Stimulated activated naive CD8-positive, alpha-beta T cell treated with anti-CD3 and anti-CD28 coated beads, Interleukin-15, Interleukin-2, amounts not matched to agents 100 ng/mL and 50 ng/mL, for 24 hours (primary cell): ENCODE measurements around the gene MBD3L3.
"Not testable (repeated sequence)": the region's sequence is repeated elsewhere in the genome, so short reads cannot be mapped to it uniquely, and the experiment has no call there.

Experiments used
- H3K27ac Mint-ChIP-seq: one replicate; pipeline ENCODE4 v1.8.0; 2021; ENCODE audit warnings: mild to moderate bottlenecking, mixed read lengths
- H3K27me3 Mint-ChIP-seq: one replicate; pipeline ENCODE4 v1.8.0; 2021; ENCODE audit warnings: mixed read lengths
- H3K36me3 Mint-ChIP-seq: one replicate; pipeline ENCODE4 v1.8.0; 2021; ENCODE audit warnings: low read depth, mixed read lengths
- H3K4me1 Mint-ChIP-seq: one replicate; pipeline ENCODE4 v1.8.0; 2021; ENCODE audit warnings: low read depth, mixed read lengths
- H3K4me3 Mint-ChIP-seq: one replicate; pipeline ENCODE4 v1.8.0; 2021; ENCODE audit warnings: mild to moderate bottlenecking, mixed read lengths
- H3K9me3 Mint-ChIP-seq: one replicate; pipeline ENCODE4 v1.8.0; 2021; ENCODE audit warnings: mixed read lengths

MBD3L3 gene

GRCh38 chr19:7058576-7058975 lies at the start of gene MBD3L3:
TSS of gene MBD3L3 (minus strand) at chr19:7058676. CDS start at chr19:7058605, 71 bp downstream.
- not testable (repeated sequence) for H3K4me3 Mint-ChIP-seq, H3K27ac Mint-ChIP-seq, H3K9me3 Mint-ChIP-seq, H3K36me3 Mint-ChIP-seq, H3K4me1 Mint-ChIP-seq, H3K27me3 Mint-ChIP-seq

GRCh38 chr19:7106711-7107657 lies 48.5 kb upstream of the MBD3L3 start:
- Mint-ChIP-seq H3K4me1 (no peaks in the 10 kb centered on the region), H3K27ac (no peak overlapping the region), H3K36me3 (no peaks in the 10 kb centered on the region), H3K9me3 (no peaks in the 10 kb centered on the region), H3K4me3 (no peak overlapping the region), H3K27me3 (no peaks in the 10 kb centered on the region)

- H3K4me1 Mint-ChIP-seq: peaks cover 5% of the 10 kb centered on the region
- H3K27ac Mint-ChIP-seq: no peak overlapping the region
- no peaks in the 10 kb centered on the region for H3K36me3 Mint-ChIP-seq
- no peaks in the 10 kb centered on the region for H3K27me3 Mint-ChIP-seq
- H3K4me3 Mint-ChIP-seq: no peak overlapping the region
- no peaks in the 10 kb centered on the region for H3K9me3 Mint-ChIP-seq
Measured at GRCh38 chr19:7104747-7105447, 46.4 kb upstream of the MBD3L3 start.

GRCh38 chr19:7101498-7102253 lies 43.2 kb upstream of the MBD3L3 start:
- Mint-ChIP-seq H3K27me3 (no peaks in the 10 kb centered on the region), H3K9me3 (peaks cover 11% of the 10 kb centered on the region), H3K4me1 (peaks cover 24% of the 10 kb centered on the region), H3K27ac (no peak overlapping the region), H3K36me3 (peaks cover 10% of the 10 kb centered on the region), H3K4me3 (no peak overlapping the region)

GRCh38 chr19:7099597-7099921 lies 41.1 kb upstream of the MBD3L3 start:
- no peaks in the 10 kb centered on the region for H3K27me3 Mint-ChIP-seq
- peaks cover 17% of the 10 kb centered on the region for H3K36me3 Mint-ChIP-seq
- peak overlapping the region; percentile 89 for H3K4me3 Mint-ChIP-seq
- H3K4me1 Mint-ChIP-seq: peaks cover 24% of the 10 kb centered on the region
- peak overlapping the region; percentile 94 for H3K27ac Mint-ChIP-seq
- peaks cover 23% of the 10 kb centered on the region for H3K9me3 Mint-ChIP-seq

GRCh38 chr19:7098701-7099596 lies 40.5 kb upstream of the MBD3L3 start:
- Mint-ChIP-seq H3K36me3 (peaks cover 17% of the 10 kb centered on the region), H3K4me3 (peak overlapping the region; percentile 89), H3K9me3 (peaks cover 23% of the 10 kb centered on the region), H3K27ac (peak overlapping the region; percentile 94), H3K4me1 (peaks cover 24% of the 10 kb centered on the region), H3K27me3 (no peaks in the 10 kb centered on the region)

- peaks cover 24% of the 10 kb centered on the region for H3K4me1 Mint-ChIP-seq
- peak overlapping the region; percentile 89 for H3K4me3 Mint-ChIP-seq
- no peak overlapping the region for H3K27ac Mint-ChIP-seq
- peaks cover 23% of the 10 kb centered on the region for H3K9me3 Mint-ChIP-seq
- peaks cover 21% of the 10 kb centered on the region for H3K36me3 Mint-ChIP-seq
- no peaks in the 10 kb centered on the region for H3K27me3 Mint-ChIP-seq
Measured at GRCh38 chr19:7098096-7098495, 39.6 kb upstream of the MBD3L3 start.

- Mint-ChIP-seq H3K4me3 (no peak overlapping the region), H3K4me1 (peaks cover 8% of the 10 kb centered on the region), H3K9me3 (peaks cover 29% of the 10 kb centered on the region), H3K27ac (no peak overlapping the region), H3K36me3 (peaks cover 54% of the 10 kb centered on the region), H3K27me3 (no peaks in the 10 kb centered on the region)
Measured at GRCh38 chr19:7088999-7089398, 30.5 kb upstream of the MBD3L3 start.

GRCh38 chr19:7083076-7083956 lies 24.8 kb upstream of the MBD3L3 start:
- no peaks in the 10 kb centered on the region for H3K27me3 Mint-ChIP-seq
- peaks cover 37% of the 10 kb centered on the region for H3K9me3 Mint-ChIP-seq
- no peak overlapping the region for H3K4me3 Mint-ChIP-seq

GRCh38 chr19:7078008-7078407 lies 19.5 kb upstream of the MBD3L3 start:
- no peak overlapping the region for H3K4me3 Mint-ChIP-seq
- H3K9me3 Mint-ChIP-seq: peaks cover 31% of the 10 kb centered on the region
- H3K27me3 Mint-ChIP-seq: no peaks in the 10 kb centered on the region
- H3K4me1 Mint-ChIP-seq: no peaks in the 10 kb centered on the region
- no peak overlapping the region for H3K27ac Mint-ChIP-seq
- peaks cover 97% of the 10 kb centered on the region for H3K36me3 Mint-ChIP-seq

More at GRCh38 chr19:7083076-7083956, 24.8 kb upstream of the MBD3L3 start:
- no peaks in the 10 kb centered on the region for H3K4me1 Mint-ChIP-seq
- peaks cover 85% of the 10 kb centered on the region for H3K36me3 Mint-ChIP-seq
- no peak overlapping the region for H3K27ac Mint-ChIP-seq

GRCh38 chr19:7076151-7076550 lies 17.7 kb upstream of the MBD3L3 start:
- peaks cover 23% of the 10 kb centered on the region for H3K9me3 Mint-ChIP-seq
- H3K27me3 Mint-ChIP-seq: no peaks in the 10 kb centered on the region
- H3K4me1 Mint-ChIP-seq: peaks cover 10% of the 10 kb centered on the region
- no peak overlapping the region for H3K27ac Mint-ChIP-seq
- peaks cover 91% of the 10 kb centered on the region for H3K36me3 Mint-ChIP-seq
- no peak overlapping the region for H3K4me3 Mint-ChIP-seq

GRCh38 chr19:7074705-7075282 lies 16.3 kb upstream of the MBD3L3 start:
- no peaks in the 10 kb centered on the region for H3K27me3 Mint-ChIP-seq
- peaks cover 82% of the 10 kb centered on the region for H3K36me3 Mint-ChIP-seq
- no peak overlapping the region for H3K27ac Mint-ChIP-seq
- H3K4me3 Mint-ChIP-seq: no peak overlapping the region
- H3K4me1 Mint-ChIP-seq: peaks cover 23% of the 10 kb centered on the region
- H3K9me3 Mint-ChIP-seq: peaks cover 16% of the 10 kb centered on the region

GRCh38 chr19:7072541-7072940 lies 14.1 kb upstream of the MBD3L3 start:
- Mint-ChIP-seq H3K4me3 (peak overlapping the region; percentile 48), H3K27me3 (no peaks in the 10 kb centered on the region), H3K27ac (no peak overlapping the region), H3K36me3 (peaks cover 59% of the 10 kb centered on the region), H3K9me3 (peaks cover 2% of the 10 kb centered on the region), H3K4me1 (peaks cover 28% of the 10 kb centered on the region)
